ENCODE measurements around the gene TMEM37.

TMEM37 gene

GRCh38 chr2:119425620-119426395 is 5.8 kb upstream of the TMEM37 start:
- no peaks in the 10 kb centered on the region for H3K9me3 Mint-ChIP-seq
- ATAC-seq (no peak), DNase-seq (ENCODE audit: low spot score in 2 of 2) (no peak)

DNA sequence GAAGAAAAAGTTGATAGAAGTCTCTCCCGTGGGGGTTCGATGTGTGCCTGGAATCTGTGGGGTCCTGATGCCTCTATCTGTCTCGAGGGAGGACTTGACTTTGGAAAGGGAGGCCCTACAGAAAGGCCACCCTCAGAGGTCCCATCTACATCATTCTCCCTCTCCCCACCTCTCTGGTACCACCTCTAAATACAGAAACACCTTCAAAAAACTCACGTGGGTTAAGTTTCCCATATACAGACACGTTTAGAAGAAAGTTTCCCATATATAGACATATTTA is 5.3 kb upstream of the TMEM37 start:
- no peaks in the 10 kb centered on the region for H3K36me3 Mint-ChIP-seq
- no peak overlapping the region for H3K27ac Mint-ChIP-seq
- no peaks in the 10 kb centered on the region for H3K9me3 Mint-ChIP-seq
- no peak overlapping the region for H3K4me3 Mint-ChIP-seq
- no peaks in the 10 kb centered on the region for H3K4me1 Mint-ChIP-seq
- DNase-seq (ENCODE audit: low spot score in 2 of 2) = no peak
- ATAC-seq = no peak

More at GRCh38 chr2:119425620-119426395, 5.8 kb upstream of the TMEM37 start:
- Mint-ChIP-seq H3K4me3 (no peak overlapping the region), H3K4me1 (no peaks in the 10 kb centered on the region), H3K36me3 (no peaks in the 10 kb centered on the region), H3K27ac (no peak overlapping the region)

GRCh38 chr2:119426801-119427395 is 4.8 kb upstream of the TMEM37 start:
- Mint-ChIP-seq H3K4me1 (no peaks in the 10 kb centered on the region), H3K9me3 (no peaks in the 10 kb centered on the region), H3K4me3 (no peak overlapping the region), H3K27ac (no peak overlapping the region), H3K36me3 (no peaks in the 10 kb centered on the region)
- ATAC-seq (no peak), DNase-seq (ENCODE audit: low spot score in 2 of 2) (no peak)

- Mint-ChIP-seq H3K4me3 (no peak overlapping the region), H3K9me3 (no peaks in the 10 kb centered on the region), H3K4me1 (no peaks in the 10 kb centered on the region), H3K27ac (no peak overlapping the region), H3K36me3 (no peaks in the 10 kb centered on the region)
- DNase-seq (ENCODE audit: low spot score in 2 of 2) (no peak), ATAC-seq (no peak)
These were observed 3.9 kb upstream of the TMEM37 start for GRCh38 chr2:119427756-119428155.

DNA sequence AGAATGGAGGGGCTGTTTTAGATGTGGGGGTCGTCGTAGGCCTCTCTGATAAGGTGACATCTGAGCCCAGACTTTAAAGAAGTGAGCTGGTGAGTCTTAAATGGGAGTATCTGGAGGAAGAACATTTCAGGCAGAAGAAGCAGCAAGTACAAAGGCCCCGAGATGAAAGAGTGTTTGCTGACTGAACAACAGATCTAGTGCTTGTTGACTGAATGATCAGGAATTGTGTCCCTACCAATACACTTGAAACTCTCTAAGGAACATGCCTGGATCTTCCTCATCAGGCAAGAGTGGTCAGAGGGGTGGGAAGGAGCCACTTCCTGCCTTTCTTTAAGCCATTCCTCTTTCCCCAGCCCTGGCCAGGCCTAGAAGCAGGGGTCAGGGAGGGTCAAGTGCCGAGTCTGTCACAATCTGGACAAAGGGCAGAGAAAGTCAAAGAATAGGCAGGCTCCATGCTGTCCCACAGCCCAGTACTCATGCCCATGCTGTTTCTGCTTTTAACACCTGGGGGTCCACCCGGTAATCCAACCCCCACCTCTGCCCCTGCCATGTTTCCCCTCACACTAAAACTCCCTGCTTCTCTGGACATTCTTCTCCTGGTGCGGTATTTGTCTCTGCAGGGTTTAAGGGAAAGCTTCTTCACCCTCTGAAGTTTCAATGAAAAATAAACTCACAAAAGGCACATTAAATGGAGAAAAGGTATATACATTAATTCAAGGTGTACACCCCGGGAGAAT is 3.0 kb upstream of the TMEM37 start:
- DNase-seq (ENCODE audit: low spot score in 2 of 2) (no peak), ATAC-seq (no peak)
- H3K27ac Mint-ChIP-seq = no peak overlapping the region
- H3K4me3 Mint-ChIP-seq = no peak overlapping the region
- H3K36me3 Mint-ChIP-seq = no peaks in the 10 kb centered on the region
- H3K9me3 Mint-ChIP-seq = no peaks in the 10 kb centered on the region
- no peaks in the 10 kb centered on the region for H3K4me1 Mint-ChIP-seq

GRCh38 chr2:119429225-119429981 is 2.3 kb upstream of the TMEM37 start:
- no peaks in the 10 kb centered on the region for H3K9me3 Mint-ChIP-seq
- H3K27ac Mint-ChIP-seq = no peak overlapping the region
- ATAC-seq (no peak), DNase-seq (ENCODE audit: low spot score in 2 of 2) (no peak)
- no peaks in the 10 kb centered on the region for H3K4me1 Mint-ChIP-seq
- H3K4me3 Mint-ChIP-seq = no peak overlapping the region
- H3K36me3 Mint-ChIP-seq = no peaks in the 10 kb centered on the region

GRCh38 chr2:119430023-119430498 is 1.6 kb upstream of the TMEM37 start:
- Mint-ChIP-seq H3K9me3 (no peaks in the 10 kb centered on the region), H3K27ac (no peak overlapping the region), H3K36me3 (no peaks in the 10 kb centered on the region), H3K4me1 (no peaks in the 10 kb centered on the region), H3K4me3 (no peak overlapping the region)
- ATAC-seq (no peak), DNase-seq (ENCODE audit: low spot score in 2 of 2) (no peak)

- ATAC-seq (no peak), DNase-seq (ENCODE audit: low spot score in 2 of 2) (no peak)
- no peaks in the 10 kb centered on the region for H3K36me3 Mint-ChIP-seq
- no peaks in the 10 kb centered on the region for H3K4me1 Mint-ChIP-seq
- no peaks in the 10 kb centered on the region for H3K9me3 Mint-ChIP-seq
- peak overlapping the region; percentile 19 for H3K4me3 Mint-ChIP-seq
- H3K27ac Mint-ChIP-seq = no peak overlapping the region
These were observed 559 bp downstream of the TMEM37 start for GRCh38 chr2:119431976-119432850.

- Mint-ChIP-seq H3K4me3 (no peak overlapping the region), H3K4me1 (no peaks in the 10 kb centered on the region), H3K9me3 (no peaks in the 10 kb centered on the region), H3K27ac (no peak overlapping the region), H3K36me3 (no peaks in the 10 kb centered on the region)
- no peak for DNase-seq (ENCODE audit: low spot score in 2 of 2)
- ATAC-seq = no peak
These were observed 1.3 kb downstream of the TMEM37 start for GRCh38 chr2:119432851-119433522.

GRCh38 chr2:119433636-119434327 is 2.1 kb downstream of the TMEM37 start:
- Mint-ChIP-seq H3K9me3 (no peaks in the 10 kb centered on the region), H3K4me1 (no peaks in the 10 kb centered on the region), H3K36me3 (no peaks in the 10 kb centered on the region), H3K4me3 (no peak overlapping the region), H3K27ac (no peak overlapping the region)
- ATAC-seq (no peak), DNase-seq (ENCODE audit: low spot score in 2 of 2) (no peak)

GRCh38 chr2:119434664-119435063 is 3.0 kb downstream of the TMEM37 start:
- H3K9me3 Mint-ChIP-seq = no peaks in the 10 kb centered on the region
- H3K4me1 Mint-ChIP-seq = no peaks in the 10 kb centered on the region
- no peak for ATAC-seq
- DNase-seq (ENCODE audit: low spot score in 2 of 2) = no peak
- H3K4me3 Mint-ChIP-seq = no peak overlapping the region
- H3K27ac Mint-ChIP-seq = no peak overlapping the region
- no peaks in the 10 kb centered on the region for H3K36me3 Mint-ChIP-seq

DNA sequence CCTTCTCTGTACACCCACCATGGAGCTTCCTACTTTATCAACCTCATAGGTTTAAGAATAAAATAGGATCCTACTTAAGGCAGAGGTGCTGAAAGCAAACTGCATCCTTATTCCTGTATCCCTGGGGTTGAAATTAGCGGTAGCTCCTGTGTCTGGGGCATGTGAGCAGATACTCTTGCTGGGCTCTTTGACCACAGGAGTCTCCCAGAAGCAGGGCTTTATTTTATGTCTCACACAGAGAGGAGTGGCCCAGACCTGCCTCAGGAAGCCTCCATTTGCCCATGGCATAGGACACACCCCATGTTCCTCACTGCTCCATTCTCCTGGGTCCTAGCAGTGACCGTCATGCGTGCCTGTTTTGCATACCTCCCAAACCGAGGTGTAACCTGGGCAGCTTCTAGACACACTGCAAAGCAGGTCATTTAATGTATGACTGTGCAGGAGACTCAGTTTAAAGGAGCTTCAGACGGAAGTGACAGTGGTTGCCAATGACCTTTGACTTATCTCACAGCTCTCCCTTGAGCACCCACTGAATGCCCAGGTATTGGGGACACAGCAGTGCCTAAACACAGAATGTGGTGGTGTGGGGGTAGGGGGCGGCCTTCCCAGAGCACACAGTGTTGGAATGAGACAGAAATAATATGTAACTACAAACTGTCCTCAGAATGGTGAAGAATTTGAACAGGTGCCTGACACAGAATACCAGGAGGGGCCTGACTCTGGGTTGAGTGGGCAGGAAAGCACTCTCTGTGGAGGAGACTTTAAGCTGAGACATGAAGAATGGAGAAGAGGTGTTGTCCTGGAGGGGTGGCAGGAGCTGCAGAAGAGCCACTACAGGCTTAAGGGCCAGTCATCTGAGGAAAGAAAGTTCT is 3.7 kb downstream of the TMEM37 start:
- H3K27ac Mint-ChIP-seq = no peak overlapping the region
- no peaks in the 10 kb centered on the region for H3K36me3 Mint-ChIP-seq
- ATAC-seq (no peak), DNase-seq (ENCODE audit: low spot score in 2 of 2) (no peak)
- no peaks in the 10 kb centered on the region for H3K4me1 Mint-ChIP-seq
- H3K4me3 Mint-ChIP-seq = no peak overlapping the region
- H3K9me3 Mint-ChIP-seq = no peaks in the 10 kb centered on the region

- H3K4me1 Mint-ChIP-seq = no peaks in the 10 kb centered on the region
- H3K27ac Mint-ChIP-seq = no peak overlapping the region
- no peaks in the 10 kb centered on the region for H3K36me3 Mint-ChIP-seq
- no peak overlapping the region for H3K4me3 Mint-ChIP-seq
- no peak for ATAC-seq
- no peak for DNase-seq (ENCODE audit: low spot score in 2 of 2)
- no peaks in the 10 kb centered on the region for H3K9me3 Mint-ChIP-seq
These were observed 4.3 kb downstream of the TMEM37 start for GRCh38 chr2:119435953-119436297.
